GM12891 (cell line): ENCODE results near the gene PELI2.

Source experiments
- DNase-seq: peaks from one replicate; pipeline ENCODE4 v3.0.0; 2011; ENCODE audit warnings: low spot score; ENCODE audit not compliant: insufficient read length
- FAIRE-seq: peaks from 2 replicates; lab custom pipeline; 2011; peaks lifted over from hg19 to GRCh38; lab: Jason Lieb, UNC
- PAX5 ChIP-seq: IDR thresholded peaks from 2 replicates; pipeline ENCODE4 v1.6.1; 2011; ENCODE audit warnings: low read length, moderate library complexity, mild to moderate bottlenecking; ENCODE audit not compliant: insufficient read depth, severe bottlenecking
- POLR2A ChIP-seq: IDR thresholded peaks from 2 replicates; pipeline ENCODE4 v1.6.1; 2011; ENCODE audit warnings: low read depth, low read length, control low read depth
- POLR2AphosphoS5 ChIP-seq: IDR thresholded peaks from 2 replicates; pipeline ENCODE4 v1.6.1; 2011; ENCODE audit warnings: low read depth, low read length, control low read depth
- POU2F2 ChIP-seq: IDR thresholded peaks from 2 replicates; pipeline ENCODE4 v1.6.1; 2011; ENCODE audit warnings: low read depth, mild to moderate bottlenecking, control low read depth, low read length, moderate library complexity
- SPI1 ChIP-seq: IDR thresholded peaks from 2 replicates; pipeline ENCODE4 v1.6.1; 2011; ENCODE audit warnings: low read depth, low read length, control low read depth
- TAF1 ChIP-seq: IDR thresholded peaks from 2 replicates; pipeline ENCODE4 v1.6.1; 2011; ENCODE audit warnings: low read depth, low read length, control low read depth

PELI2 gene

DNA sequence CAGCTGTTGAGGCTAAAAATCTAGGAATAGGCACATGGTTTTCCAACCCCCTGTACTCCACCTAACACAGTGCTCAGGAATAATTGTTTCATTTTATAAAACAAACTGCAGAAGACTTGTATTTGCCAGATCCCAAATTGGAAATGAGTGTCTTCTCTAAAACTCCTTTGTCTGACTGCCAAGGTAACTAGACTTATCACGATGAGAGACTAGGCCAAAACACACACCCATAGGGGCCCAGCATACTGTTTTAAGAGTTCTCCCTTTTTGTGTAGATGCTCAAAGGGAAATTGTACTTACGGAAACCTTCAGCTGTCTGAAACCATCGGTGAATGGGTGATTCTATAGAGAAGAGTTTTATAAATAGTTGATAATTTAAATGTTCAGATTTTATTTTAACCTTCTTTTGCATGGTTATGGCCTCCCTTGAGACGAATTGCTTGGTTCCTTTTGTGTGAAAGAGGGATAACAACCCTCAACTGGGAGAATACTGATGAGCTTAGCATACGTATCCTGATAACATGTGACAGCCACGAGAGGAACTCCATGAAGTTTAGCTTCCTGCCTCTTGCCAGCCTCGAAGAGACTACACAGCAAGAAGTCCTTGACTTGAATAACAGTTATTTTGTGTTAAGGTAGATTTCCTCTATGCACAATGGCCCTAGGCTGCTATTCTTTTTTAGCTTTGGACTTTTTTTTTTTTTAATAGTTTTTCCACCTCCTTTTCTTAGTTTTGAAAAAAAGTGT, 103.3 kb downstream of the PELI2 start:
- DNase-seq (no peak), FAIRE-seq (no peak)

DNA sequence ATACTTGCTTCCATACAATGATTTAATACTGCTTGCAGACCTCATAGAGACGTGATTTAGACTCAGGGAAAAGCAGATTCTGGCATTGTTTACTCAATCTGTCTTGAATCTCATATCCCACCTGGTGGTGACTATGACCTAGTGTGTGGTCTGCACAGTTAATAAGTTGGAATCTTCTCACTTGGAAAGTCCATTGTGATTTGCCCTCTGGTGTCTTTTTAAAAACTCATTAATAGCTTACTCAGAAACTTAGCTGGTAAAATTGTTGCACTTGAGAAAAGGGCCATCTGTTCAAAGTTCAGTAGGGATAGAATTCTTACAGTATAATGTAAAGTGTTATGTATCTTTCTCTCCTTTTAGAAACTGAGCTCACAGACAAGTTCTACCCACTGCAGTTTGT, 106.0 kb downstream of the PELI2 start:
- no peak for TF ChIP-seq TAF1
- TF ChIP-seq SPI1 = no peak
- TF ChIP-seq POU2F2 = no peak
- TF ChIP-seq POLR2AphosphoS5 = no peak
- no peak for TF ChIP-seq PAX5
- no peak for TF ChIP-seq POLR2A
- DNase-seq = no peak
- FAIRE-seq = no peak

More for the DNA sequence above, 103.3 kb downstream of the PELI2 start:
- no peak for TF ChIP-seq POU2F2
- TF ChIP-seq PAX5 = no peak
- TF ChIP-seq SPI1 = no peak
- TF ChIP-seq TAF1 = no peak
- no peak for TF ChIP-seq POLR2AphosphoS5
- no peak for TF ChIP-seq POLR2A

- DNase-seq (no peak), FAIRE-seq (no peak)
- no peak for TF ChIP-seq TAF1
- no peak for TF ChIP-seq POLR2A
- no peak for TF ChIP-seq SPI1
- no peak for TF ChIP-seq POU2F2
- no peak for TF ChIP-seq PAX5
- no peak for TF ChIP-seq POLR2AphosphoS5
These were observed 106.8 kb downstream of the PELI2 start for GRCh38 chr14:56224691-56225681.

DNA sequence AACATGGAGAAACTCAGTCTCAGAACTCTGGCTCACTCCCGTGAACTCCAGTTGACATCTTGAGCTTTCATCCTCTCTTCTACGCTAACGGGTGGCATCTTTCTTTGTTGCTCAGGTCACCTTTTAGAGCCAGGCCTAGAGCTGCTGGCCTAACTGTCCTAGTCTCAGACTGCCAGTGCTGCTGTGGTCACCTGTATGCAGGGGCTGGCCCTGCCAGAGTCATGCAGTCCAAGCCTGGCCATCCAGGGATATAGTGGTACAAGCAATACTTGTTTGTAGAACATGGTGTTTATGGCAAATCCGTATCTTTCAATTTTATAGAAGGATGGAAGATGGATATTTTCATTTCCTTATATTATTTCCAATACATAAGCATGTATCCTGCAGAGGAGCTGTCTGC, 117.2 kb downstream of the PELI2 start:
- no peak for FAIRE-seq
- TF ChIP-seq TAF1 (no peak), POLR2A (no peak), POU2F2 (no peak), PAX5 (no peak), POLR2AphosphoS5 (no peak), SPI1 (no peak)

GRCh38 chr14:56237398-56237797, 119.2 kb downstream of the PELI2 start:
- FAIRE-seq (no peak), DNase-seq (no peak)
- TF ChIP-seq POLR2AphosphoS5 (no peak), TAF1 (no peak), PAX5 (no peak)

More for the DNA sequence above, 117.2 kb downstream of the PELI2 start:
- no peak for DNase-seq

DNA sequence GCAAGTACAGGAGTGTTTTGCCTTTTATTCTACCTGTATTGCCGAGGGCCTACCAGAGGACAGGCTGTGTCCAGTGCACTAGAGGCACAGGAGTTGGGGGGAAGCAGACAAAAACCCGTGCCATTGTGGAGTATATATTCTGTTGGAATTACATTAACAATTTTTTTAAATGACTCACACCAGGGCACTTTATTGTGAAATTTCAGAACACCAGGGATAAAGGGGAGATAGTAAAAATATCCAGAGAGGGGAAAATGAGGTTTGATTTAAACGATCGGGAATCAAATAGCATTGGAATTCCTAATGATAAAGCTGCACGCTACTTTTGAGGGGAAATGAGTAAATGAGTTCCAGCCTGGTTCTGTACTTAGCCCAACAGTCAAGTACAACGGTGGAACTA, 123.2 kb downstream of the PELI2 start:
- TF ChIP-seq POLR2A (no peak), SPI1 (no peak), PAX5 (no peak), POLR2AphosphoS5 (no peak), POU2F2 (no peak), TAF1 (no peak)
- DNase-seq = no peak
- FAIRE-seq = no peak

DNA sequence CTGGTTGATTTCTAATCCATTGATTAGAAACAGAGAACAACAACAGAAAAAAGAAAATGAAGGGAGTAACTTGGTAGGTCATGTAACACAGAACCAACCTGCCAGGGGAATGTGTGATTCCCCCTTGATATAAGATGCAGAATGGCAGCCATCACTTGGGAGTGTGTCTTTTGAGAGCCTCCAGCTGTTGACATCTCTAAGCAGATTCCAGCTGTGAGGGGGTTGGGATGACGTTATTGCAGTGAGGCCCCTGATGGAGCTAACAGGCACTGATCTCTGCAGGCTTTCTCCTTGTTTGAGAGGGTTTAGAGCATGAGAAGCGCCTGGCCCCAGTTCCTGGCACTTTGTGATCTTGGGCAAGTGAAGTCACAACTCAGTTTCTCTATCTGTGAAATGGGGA, 124.9 kb downstream of the PELI2 start:
- FAIRE-seq (no peak), DNase-seq (no peak)
- no peak for TF ChIP-seq PAX5
- no peak for TF ChIP-seq POU2F2
- no peak for TF ChIP-seq TAF1
- no peak for TF ChIP-seq POLR2AphosphoS5
- no peak for TF ChIP-seq POLR2A
- TF ChIP-seq SPI1 = no peak

GRCh38 chr14:56244138-56244789, 126.1 kb downstream of the PELI2 start:
- no peak for TF ChIP-seq SPI1
- TF ChIP-seq POU2F2 = no peak
- no peak for TF ChIP-seq TAF1
- no peak for TF ChIP-seq POLR2A
- no peak for TF ChIP-seq POLR2AphosphoS5
- no peak for TF ChIP-seq PAX5
- FAIRE-seq (no peak), DNase-seq (no peak)
